Omental fat pad (tissue), 4 donors: ENCODE data around the gene KRT15. TPM values are rescaled to one million over a fixed set of nuclear protein-coding genes. Genes with fewer than 3 reads are reported as not detected.
"Not testable (repeated sequence)": the region's sequence is repeated elsewhere in the genome, so short reads cannot be mapped to it uniquely, and the experiment has no call there.

Experiments used
- ATAC-seq: fragments of 150-250 bp; one replicate; pipeline ENCODE4 v1.9.1; 2016; ENCODE audit warnings: mild to moderate bottlenecking, moderate library complexity; ENCODE audit not compliant: low FRiP score
- DNase-seq: peaks from one replicate; pipeline ENCODE4 v3.0.0-alpha.2; 2019; ENCODE audit warnings: low spot score
- CTCF ChIP-seq, 3 donors: fragments of 450-650 bp; IDR thresholded peaks; one replicate each; pipeline ENCODE4 v1.5.1; 2016 to 2017; ENCODE audit warnings: antibody characterized with exemption in 3 of 3, mild to moderate bottlenecking in 3 of 3, moderate library complexity in 2 of 3
- total RNA-seq, 4 donors: library from RNA; depleted of rRNA; stranded (reverse); fragments of >200 nt; gene quantifications; one replicate each; pipeline ENCODE4 v1.1.0, GENCODE V29; 2016

Gene KRT15
- total RNA-seq, 4 donors from 2014 or later: 0.31 to 2.5 (median 1.8) TPM; not detected in 1

GRCh38 chr17:41544935-41545334, 26.2 kb upstream of the KRT15 start:
- DNase-seq (no peak), ATAC-seq (no peak)
- no peak for TF ChIP-seq CTCF (IDR thresholded peaks at IDR 0.05)

GRCh38 chr17:41544491-41544892, 25.8 kb upstream of the KRT15 start:
- TF ChIP-seq CTCF (IDR thresholded peaks at IDR 0.05): no peak
- no peak for DNase-seq
- ATAC-seq: no peak

- DNase-seq, ATAC-seq: not testable (repeated sequence)
Observed at GRCh38 chr17:41542786-41543185, 24.1 kb upstream of the KRT15 start.

- no peak for DNase-seq
- no peak for ATAC-seq
- no peak for TF ChIP-seq CTCF (IDR thresholded peaks at IDR 0.05)
Observed at GRCh38 chr17:41542357-41542756, 23.7 kb upstream of the KRT15 start.

- TF ChIP-seq CTCF (IDR thresholded peaks at IDR 0.05): no peak
- DNase-seq (no peak), ATAC-seq (no peak)
Observed at GRCh38 chr17:41540921-41541625, 22.4 kb upstream of the KRT15 start.

- TF ChIP-seq CTCF (IDR thresholded peaks at IDR 0.05): no peak
- no peak for DNase-seq
Observed at GRCh38 chr17:41539979-41540701, 21.4 kb upstream of the KRT15 start.

GRCh38 chr17:41539071-41539492, 20.4 kb upstream of the KRT15 start:
- no peak for DNase-seq

More at GRCh38 chr17:41539979-41540701, 21.4 kb upstream of the KRT15 start:
- no peak for ATAC-seq

More at GRCh38 chr17:41539071-41539492, 20.4 kb upstream of the KRT15 start:
- peak; percentile 16 for ATAC-seq
- TF ChIP-seq CTCF (IDR thresholded peaks at IDR 0.05): no peak
